Mesenchymal stem cell (in vitro differentiated cells and primary cell): ENCODE results near the gene PRKAR2B.
"Not testable (repeated sequence)": the region's sequence is repeated elsewhere in the genome, so short reads cannot be mapped to it uniquely, and the experiment has no call there.

ENCODE experiments used
- DNase-seq: peaks from one replicate; pipeline ENCODE4 v3.0.0-alpha.2; 2013
- H2AFZ ChIP-seq: one replicate; pipeline ENCODE4 v1.6.1; 2013; ENCODE audit warnings: low read depth, mild to moderate bottlenecking, control low read depth, inconsistent platforms, low read length, moderate library complexity
- H2AK5ac ChIP-seq: 2 replicates; pipeline ENCODE4 v1.6.1; 2013; ENCODE audit warnings: low read length, moderate library complexity, mild to moderate bottlenecking, inconsistent platforms; ENCODE audit not compliant: severe bottlenecking
- H2BK120ac ChIP-seq: one replicate; pipeline ENCODE4 v1.6.1; 2013; ENCODE audit warnings: low read depth, mild to moderate bottlenecking, inconsistent platforms, low read length, moderate library complexity
- H2BK12ac ChIP-seq, 2 experiments: one replicate each; pipeline ENCODE4 v1.6.1; 2013; ENCODE audit warnings: inconsistent platforms in 2 of 2, low read length in 2 of 2, mild to moderate bottlenecking in 2 of 2, moderate library complexity in 2 of 2, control low read depth in 1 of 2
- H2BK15ac ChIP-seq: one replicate; pipeline ENCODE4 v1.6.1; 2013; ENCODE audit warnings: mild to moderate bottlenecking, low read depth, inconsistent platforms; ENCODE audit not compliant: poor library complexity, severe bottlenecking
- H2BK5ac ChIP-seq: 2 replicates; pipeline ENCODE4 v1.6.1; 2013; ENCODE audit warnings: low read depth, mild to moderate bottlenecking, low read length, control low read depth, inconsistent platforms; ENCODE audit not compliant: poor library complexity, severe bottlenecking
- H3K14ac ChIP-seq, 2 experiments: one replicate each; pipeline ENCODE4 v1.6.1; 2013; ENCODE audit warnings: inconsistent platforms in 2 of 2, low read length in 2 of 2, control low read depth in 1 of 2, mild to moderate bottlenecking in 1 of 2, moderate library complexity in 1 of 2
- H3K18ac ChIP-seq, 2 experiments: one replicate each; pipeline ENCODE4 v1.6.1; 2013; ENCODE audit warnings: inconsistent platforms in 2 of 2, low read length in 2 of 2, control low read depth in 1 of 2, low read depth in 1 of 2, mild to moderate bottlenecking in 1 of 2
- H3K23ac ChIP-seq, 2 experiments: one replicate each; pipeline ENCODE4 v1.6.1; 2013; ENCODE audit warnings: inconsistent platforms in 2 of 2, low read length in 2 of 2, mild to moderate bottlenecking in 2 of 2, moderate library complexity in 2 of 2, control low read depth in 1 of 2
- H3K27ac ChIP-seq: 2 replicates; pipeline ENCODE4 v1.5.1; 2013; ENCODE audit warnings: mild to moderate bottlenecking, moderate library complexity, low read length, control low read depth, inconsistent platforms; ENCODE audit not compliant: poor library complexity, severe bottlenecking
- H3K27me3 ChIP-seq, 2 experiments: 2 replicates each; pipeline versions ENCODE4 v1.6.1 to v1.7.0; 2013; ENCODE audit warnings: low read length in 2 of 2, mild to moderate bottlenecking in 2 of 2, moderate library complexity in 2 of 2, control low read depth in 1 of 2, inconsistent platforms in 1 of 2; ENCODE audit not compliant: control insufficient read depth in 1 of 2, insufficient read depth in 1 of 2
- H3K36me3 ChIP-seq, 2 experiments: 2 replicates each; pipeline versions ENCODE4 v1.6.1 to v1.7.0; 2013; ENCODE audit warnings: low read length in 2 of 2, control low read depth in 1 of 2, inconsistent platforms in 1 of 2, low read depth in 1 of 2, mild to moderate bottlenecking in 1 of 2; ENCODE audit not compliant: insufficient read depth in 2 of 2, control insufficient read depth in 1 of 2
- H3K4ac ChIP-seq, 2 experiments: one replicate each; pipeline ENCODE4 v1.6.1; 2013; ENCODE audit warnings: inconsistent platforms in 2 of 2, low read length in 2 of 2, mild to moderate bottlenecking in 2 of 2, moderate library complexity in 2 of 2, control low read depth in 1 of 2, low read depth in 1 of 2
- H3K4me1 ChIP-seq: 2 replicates; pipeline ENCODE4 v1.6.1; 2013; ENCODE audit warnings: low read depth, low read length, control low read depth; ENCODE audit not compliant: control insufficient read depth, insufficient read depth
- H3K4me2 ChIP-seq: 2 replicates; pipeline ENCODE4 v1.6.1; 2013; ENCODE audit warnings: low read length, mild to moderate bottlenecking, inconsistent platforms; ENCODE audit not compliant: poor library complexity, severe bottlenecking
- H3K4me3 ChIP-seq, 2 experiments: 2 replicates each; pipeline versions ENCODE4 v1.5.1 to v1.7.0; 2013; ENCODE audit warnings: low read length in 2 of 2, mild to moderate bottlenecking in 2 of 2, control low read depth in 1 of 2, low read depth in 1 of 2; ENCODE audit not compliant: insufficient read depth in 1 of 2
- H3K79me1 ChIP-seq: replicated peaks from 2 replicates; pipeline ENCODE4 v1.6.1; 2013; ENCODE audit warnings: mild to moderate bottlenecking, control low read depth, low read length, inconsistent platforms; ENCODE audit not compliant: poor library complexity, severe bottlenecking
- H3K9ac ChIP-seq: 2 replicates; pipeline ENCODE4 v1.7.0; 2013; ENCODE audit warnings: mild to moderate bottlenecking, low read length, moderate library complexity
- H3K9me3 ChIP-seq: 2 replicates; pipeline ENCODE4 v1.7.0; 2013; ENCODE audit warnings: mild to moderate bottlenecking, low read length; ENCODE audit not compliant: control insufficient read depth
- H4K8ac ChIP-seq: one replicate; pipeline ENCODE4 v1.6.1; 2013; ENCODE audit warnings: inconsistent platforms, mild to moderate bottlenecking, low read length, moderate library complexity
- H4K91ac ChIP-seq: one replicate; pipeline ENCODE4 v1.6.1; 2013; ENCODE audit warnings: mild to moderate bottlenecking, low read length, inconsistent platforms
- WGBS: methylation state at CpG from one replicate; pipeline ENCODE4 v1.1.7; 2013; ENCODE audit warnings: mixed read lengths; 5-methylcytosine and 5-hydroxymethylcytosine counted together

Gene PRKAR2B

DNA sequence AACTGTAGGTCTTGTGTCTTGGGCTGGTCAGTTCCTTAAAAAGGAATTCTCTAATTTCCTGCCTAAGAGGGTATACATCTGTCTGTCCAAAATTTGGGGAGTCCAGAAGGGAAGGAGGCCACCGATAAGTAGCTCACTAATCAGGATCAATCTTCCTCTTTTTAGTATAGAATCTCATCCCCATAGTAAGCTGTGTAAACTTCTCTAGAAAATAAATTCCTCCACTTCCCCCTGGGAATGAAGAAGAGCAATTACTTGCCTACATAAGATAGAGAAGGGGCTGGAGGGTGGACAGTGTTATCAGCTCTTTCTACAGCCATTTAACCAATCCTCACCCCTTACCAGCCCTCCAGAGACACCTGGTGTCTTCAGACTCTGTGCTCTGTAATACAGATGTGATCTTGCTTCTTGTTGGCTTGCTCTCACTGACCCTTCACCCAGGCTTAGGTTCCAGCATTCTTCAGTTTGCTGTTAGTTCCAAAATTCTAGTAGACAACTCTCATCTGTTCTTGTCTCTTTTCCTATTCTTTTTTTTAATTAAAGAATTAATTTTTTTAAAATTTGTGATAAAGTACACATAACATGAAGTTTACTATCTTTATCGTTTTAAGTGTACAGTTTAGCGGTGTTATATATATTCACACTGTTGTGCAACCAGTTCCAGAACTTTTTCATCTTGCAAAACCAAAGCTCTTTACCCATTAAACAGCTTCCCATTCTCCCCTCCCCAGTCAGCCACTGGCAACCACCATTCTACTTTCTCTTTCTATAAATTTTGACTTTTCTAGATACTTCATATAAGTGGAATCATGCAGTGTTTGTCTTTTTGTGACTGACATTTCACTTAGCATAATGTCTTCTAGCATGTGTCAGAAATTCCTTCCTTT, 6.5 kb upstream of the PRKAR2B start:
- WGBS, result 100% methylated on average over 2 of the region's 3 CpGs
- no peak overlapping the region for H2BK12ac ChIP-seq
- H2AK5ac ChIP-seq, result no peak overlapping the region
- no peak overlapping the region for H3K18ac ChIP-seq
- H3K27ac ChIP-seq, result no peak overlapping the region
- H3K4me3 ChIP-seq, result no peak overlapping the region
- H3K27me3 ChIP-seq, result no peaks in the 10 kb centered on the region
- no peak for DNase-seq
- H2BK5ac ChIP-seq, result no peak overlapping the region
- H3K4me2 ChIP-seq, result no peak overlapping the region
- H3K9ac ChIP-seq, result no peak overlapping the region
- peaks cover 4% of the 10 kb centered on the region for H3K9me3 ChIP-seq
- no peaks in the 10 kb centered on the region for H3K4me1 ChIP-seq
- H3K23ac ChIP-seq, result no peak overlapping the region
- no peak overlapping the region for H4K91ac ChIP-seq
- no peak overlapping the region for H4K8ac ChIP-seq
- no peak overlapping the region for H2AFZ ChIP-seq
- no peak overlapping the region for H3K4ac ChIP-seq
- H3K79me1 ChIP-seq, result no peaks in the 10 kb centered on the region
- no peak overlapping the region for H2BK120ac ChIP-seq
- no peak overlapping the region for H3K14ac ChIP-seq
- no peaks in the 10 kb centered on the region for H3K36me3 ChIP-seq
- H2BK15ac ChIP-seq, result no peak overlapping the region

DNA sequence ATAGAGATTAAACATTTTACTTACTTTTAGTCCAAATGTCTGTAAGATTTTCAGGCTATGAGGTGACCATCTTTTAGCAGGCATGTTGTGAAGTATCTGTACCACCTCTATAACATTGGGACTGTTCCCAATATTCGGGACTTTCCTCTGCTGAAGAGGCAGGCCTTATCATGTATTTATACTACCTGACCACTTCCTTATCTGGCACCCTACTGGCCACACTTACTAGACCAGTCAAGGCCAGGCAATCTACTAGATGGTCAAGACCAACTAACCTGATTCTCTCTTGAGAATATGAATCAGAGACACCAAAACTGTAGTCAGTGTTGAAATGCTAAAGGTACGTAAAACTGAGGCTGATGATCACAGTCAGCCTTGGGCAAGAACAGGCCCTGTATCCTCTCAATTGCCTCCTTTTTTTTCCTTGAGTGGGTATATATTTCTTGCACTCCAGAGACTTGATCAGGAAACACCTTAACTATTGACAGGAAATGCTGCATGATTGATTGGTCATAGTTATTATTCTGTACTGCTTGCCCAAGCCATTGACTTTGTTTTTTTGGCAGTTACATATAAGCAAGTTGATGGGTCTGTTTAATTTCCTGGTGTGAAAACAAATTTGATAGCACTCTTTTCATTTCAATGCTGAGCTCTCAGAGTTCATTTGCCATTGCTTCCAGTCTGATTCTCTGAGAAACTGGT, 5.2 kb upstream of the PRKAR2B start:
- Histone ChIP-seq H3K14ac (no peak overlapping the region), H2AK5ac (no peak overlapping the region), H2BK120ac (no peak overlapping the region), H3K36me3 (no peaks in the 10 kb centered on the region), H3K4me1 (no peaks in the 10 kb centered on the region), H3K27ac (no peak overlapping the region), H3K4me3 (no peak overlapping the region), H3K9ac (no peak overlapping the region), H3K27me3 (no peaks in the 10 kb centered on the region), H2BK12ac (no peak overlapping the region), H2BK15ac (no peak overlapping the region), H4K8ac (no peak overlapping the region), H3K4me2 (no peak overlapping the region), H2BK5ac (no peak overlapping the region), H3K18ac (no peak overlapping the region), H3K23ac (no peak overlapping the region), H2AFZ (no peak overlapping the region), H3K79me1 (no peaks in the 10 kb centered on the region), H3K4ac (no peak overlapping the region), H3K9me3 (peaks cover 4% of the 10 kb centered on the region), H4K91ac (no peak overlapping the region)
- DNase-seq, result no peak
- WGBS, result 89% methylated on average over 2 of the region's 2 CpGs

DNA sequence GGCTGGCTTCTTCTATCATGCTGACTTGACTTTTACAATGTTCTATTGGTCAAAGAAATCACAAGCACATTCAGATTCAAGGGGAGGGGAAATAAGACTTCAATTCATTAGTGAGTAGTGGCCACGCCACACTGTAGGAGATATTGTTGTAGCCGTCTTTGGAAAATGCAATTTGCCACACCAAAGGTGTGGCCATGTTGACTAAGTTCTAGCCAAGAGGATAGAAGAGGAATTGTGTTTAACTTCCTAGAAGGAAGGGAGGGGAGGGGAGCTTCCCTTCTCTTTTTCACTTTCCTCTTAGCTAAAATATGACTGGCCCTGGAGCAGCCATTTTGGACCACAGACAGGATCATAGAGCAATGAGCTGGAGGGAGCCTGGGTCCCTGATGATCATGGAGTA, 3.4 kb upstream of the PRKAR2B start:
- Histone ChIP-seq H3K4me1 (peaks cover 5% of the 10 kb centered on the region), H3K4me2 (no peak overlapping the region), H3K27me3 (no peaks in the 10 kb centered on the region), H2BK12ac (no peak overlapping the region), H3K9me3 (peaks cover 4% of the 10 kb centered on the region), H2AK5ac (no peak overlapping the region), H3K14ac (no peak overlapping the region), H3K4ac (no peak overlapping the region), H2AFZ (no peak overlapping the region), H2BK120ac (no peak overlapping the region), H4K8ac (no peak overlapping the region), H3K36me3 (no peaks in the 10 kb centered on the region), H3K18ac (no peak overlapping the region), H4K91ac (no peak overlapping the region), H3K79me1 (no peaks in the 10 kb centered on the region), H2BK5ac (no peak overlapping the region), H3K27ac (no peak overlapping the region), H2BK15ac (no peak overlapping the region), H3K23ac (no peak overlapping the region), H3K9ac (no peak overlapping the region), H3K4me3 (no peak overlapping the region)
- WGBS, result 96% methylated on average over 2 of the region's 2 CpGs
- no peak for DNase-seq

DNA sequence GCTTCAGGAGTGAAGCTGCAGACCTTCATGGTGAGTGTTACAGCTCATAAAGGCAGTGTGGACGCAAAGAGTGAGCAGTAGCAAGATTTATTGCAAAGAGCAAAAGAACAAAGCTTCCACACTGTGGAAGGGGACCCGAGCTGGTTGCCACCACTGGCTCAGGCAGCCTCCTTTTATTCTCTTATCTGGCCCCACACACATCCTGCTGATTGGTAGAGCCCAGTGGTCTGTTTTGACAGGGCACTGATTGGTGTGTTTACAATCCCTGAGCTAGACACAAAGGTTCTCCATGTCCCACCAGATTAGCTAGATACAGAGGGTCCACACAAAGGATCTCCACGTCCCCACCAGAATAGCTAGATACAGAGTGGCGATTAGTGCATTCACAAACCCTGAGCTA, 2.7 kb upstream of the PRKAR2B start:
- not testable (repeated sequence) for H3K79me1 ChIP-seq, H2AK5ac ChIP-seq, H3K4ac ChIP-seq, H3K4me2 ChIP-seq, H4K8ac ChIP-seq, H4K91ac ChIP-seq, H3K27me3 ChIP-seq, H3K18ac ChIP-seq, H3K23ac ChIP-seq, H3K14ac ChIP-seq, H2BK120ac ChIP-seq, H3K4me1 ChIP-seq, H2BK12ac ChIP-seq, H3K27ac ChIP-seq, H3K9me3 ChIP-seq, H3K9ac ChIP-seq, H2BK5ac ChIP-seq, H3K4me3 ChIP-seq, H2BK15ac ChIP-seq, DNase-seq, H3K36me3 ChIP-seq, H2AFZ ChIP-seq
- 93% methylated on average over 3 of the region's 4 CpGs for WGBS
